Measurements from ENCODE around the gene TBC1D22B.

TBC1D22B gene

DNA sequence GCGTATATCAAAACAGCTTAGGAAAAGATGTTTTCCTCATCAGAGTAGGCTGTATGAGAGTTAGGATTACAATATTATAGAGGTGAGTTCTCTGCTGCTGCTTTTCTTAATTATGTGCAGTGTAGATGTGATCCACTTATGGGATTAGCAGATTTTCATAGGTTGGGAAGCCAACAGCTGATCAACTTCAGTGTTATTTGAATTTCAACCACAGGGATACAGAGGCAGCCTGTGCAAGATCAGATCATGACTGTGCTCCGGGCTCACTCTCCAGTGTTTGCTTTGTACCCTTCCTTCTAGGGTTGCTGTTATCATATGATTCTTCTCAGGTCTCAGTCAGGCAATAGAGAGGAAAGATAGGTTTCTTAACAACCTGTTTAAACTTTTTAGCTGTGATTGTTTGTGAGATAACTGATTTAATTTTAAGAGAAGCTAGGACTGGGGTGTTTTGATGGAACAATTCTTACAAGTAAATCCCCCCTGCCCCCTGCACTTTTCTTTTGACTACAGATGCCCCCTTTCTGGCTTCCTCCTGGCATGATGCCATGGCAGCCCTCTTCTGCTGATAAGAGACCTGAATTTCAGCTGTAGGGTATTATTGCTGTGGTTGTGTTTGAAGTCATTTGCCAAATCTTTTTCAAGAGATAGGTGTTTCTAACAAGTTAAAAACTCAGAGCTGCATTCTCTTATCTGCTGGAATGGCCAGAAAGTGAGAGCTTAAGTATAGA, 104.7 kb downstream of the TBC1D22B start:
- DNase-seq, result no peak

- no peak for DNase-seq
Measured at GRCh38 chr6:37365791-37366190, 108.2 kb downstream of the TBC1D22B start.

DNA sequence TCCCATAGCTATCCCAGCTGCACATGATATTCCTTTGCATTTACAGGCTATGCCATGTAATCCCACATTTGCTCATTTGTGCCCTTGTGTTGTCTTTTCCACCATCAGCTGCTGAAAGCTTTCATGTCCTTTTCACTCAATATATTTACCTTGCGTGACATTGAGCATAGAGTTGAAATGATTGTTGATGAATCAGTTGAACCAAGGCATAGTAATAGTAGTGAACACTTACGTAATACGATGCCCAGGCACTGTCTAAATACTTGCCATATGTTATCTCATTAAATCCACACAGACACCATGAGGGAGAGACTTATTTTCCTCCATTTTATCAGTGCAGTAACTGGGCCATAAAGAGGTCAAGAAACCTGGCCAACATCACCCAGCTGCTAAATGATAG, 109.3 kb downstream of the TBC1D22B start:
- no peak for DNase-seq

DNA sequence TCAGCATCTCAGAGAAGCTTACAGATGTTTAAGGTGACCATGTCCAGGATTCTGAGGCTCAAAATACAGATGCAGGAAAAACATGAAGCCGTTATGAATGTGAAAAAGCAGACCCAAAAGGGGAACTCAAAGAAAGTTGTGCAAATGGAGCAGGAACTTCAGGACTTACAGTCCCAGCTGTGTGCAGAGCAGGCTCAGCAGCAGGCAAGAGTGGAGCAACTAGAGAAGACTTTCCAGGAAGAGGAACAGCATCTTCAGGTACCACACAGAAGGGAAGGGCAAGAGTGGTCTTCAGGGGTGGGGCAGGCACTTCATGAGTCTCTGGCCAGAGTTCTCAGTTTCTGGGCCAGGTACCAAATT, 111.4 kb downstream of the TBC1D22B start:
- no peak for DNase-seq

GRCh38 chr6:37369321-37370201, 112.0 kb downstream of the TBC1D22B start:
- DNase-seq, result no peak

GRCh38 chr6:37371154-37372083, 113.8 kb downstream of the TBC1D22B start:
- no peak for DNase-seq

DNA sequence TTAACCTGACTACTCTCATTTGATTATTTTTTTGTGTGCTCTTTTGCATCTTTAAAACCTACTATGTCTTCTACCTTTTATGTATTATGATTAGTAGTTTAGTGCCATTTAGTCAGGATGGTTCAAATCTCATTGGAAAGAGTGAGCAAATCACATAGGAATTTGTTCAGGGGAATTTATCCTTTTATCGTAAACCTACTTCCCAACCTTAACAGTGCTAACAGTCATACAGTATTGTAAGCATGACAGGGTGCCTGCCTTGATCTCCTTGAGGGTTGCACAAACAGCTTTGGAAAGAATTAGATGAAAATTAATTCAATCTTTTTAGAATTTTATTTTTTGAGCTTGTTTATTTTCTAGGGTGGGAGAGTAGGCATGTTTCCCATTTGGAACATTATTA, 114.5 kb downstream of the TBC1D22B start:
- no peak for DNase-seq

- DNase-seq, result no peak
Measured at GRCh38 chr6:37373822-37374471, 116.4 kb downstream of the TBC1D22B start.

GRCh38 chr6:37375376-37375775, 117.8 kb downstream of the TBC1D22B start:
- DNase-seq, result no peak

- no peak for DNase-seq
Measured at GRCh38 chr6:37376078-37376743, 118.6 kb downstream of the TBC1D22B start.

DNA sequence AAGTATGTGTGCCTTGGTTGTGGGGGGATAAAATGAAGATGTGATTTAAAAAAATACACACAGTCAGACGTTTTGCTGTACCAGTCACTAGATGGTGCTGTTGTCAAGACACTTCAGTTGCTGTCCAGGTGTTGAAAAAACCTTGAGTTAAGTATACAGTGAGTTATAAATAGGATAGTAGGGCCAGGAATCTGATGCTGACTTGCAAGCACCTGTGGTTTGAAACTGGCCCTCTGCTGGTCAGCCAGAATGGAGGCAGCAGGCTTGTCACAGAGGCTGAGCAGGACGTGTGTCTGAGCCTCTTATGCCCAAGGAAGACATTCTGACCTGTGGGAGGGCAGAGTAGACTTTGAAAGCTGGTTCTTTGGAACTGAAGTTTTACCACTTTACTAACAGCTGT, 124.0 kb downstream of the TBC1D22B start:
- DNase-seq, result no peak

All from stimulated activated CD8-positive, alpha-beta memory T cell treated with anti-CD3 and anti-CD28 coated beads, Interleukin-4, amount 100 ng/mL, for 48 hours (primary cell).